OCI-LY3 (cell line): ENCODE results near the gene SELPLG.
A peak's percentile ranks its signal among the peaks of the same experiment; 100 is the strongest.
"Not testable (repeated sequence)": the region's sequence is repeated elsewhere in the genome, so short reads cannot be mapped to it uniquely, and the experiment has no call there.

Experiments
- H2AFZ ChIP-seq: fragments of 200-600, 300-600 bp; shearing (Covaris generic); 2 replicates; pipeline ENCODE4 v1.6.0; 2014; ENCODE audit warnings: antibody characterized with exemption, low read depth, low read length
- H3K27ac ChIP-seq: fragments of 200-600, 300-600 bp; sonication (generic); 2 replicates; pipeline ENCODE4 v1.5.1; 2014; ENCODE audit warnings: mild to moderate bottlenecking, low read length, moderate library complexity, mixed read lengths
- H3K27me3 ChIP-seq: fragments of 200-600, 300-600 bp; sonication (generic); 2 replicates; pipeline ENCODE4 v1.6.1; 2014; ENCODE audit warnings: low read depth, low read length, mixed read lengths
- H3K36me3 ChIP-seq: fragments of 200-600, 300-600 bp; sonication (generic); replicated peaks from 2 replicates; pipeline ENCODE3; 2014; ENCODE audit warnings: low read depth, low read length, mixed read lengths
- H3K4me1 ChIP-seq: fragments of 300-600, 200-600 bp; sonication (generic); 2 replicates; pipeline ENCODE4 v1.6.1; 2014; ENCODE audit warnings: low read length, mixed read lengths
- H3K4me2 ChIP-seq: fragments of 200-600, 300-600 bp; sonication (generic); 2 replicates; pipeline ENCODE4 v1.6.1; 2014; ENCODE audit warnings: low read length, mixed read lengths
- H3K4me3 ChIP-seq: fragments of 300-600, 200-600 bp; sonication (generic); 2 replicates; pipeline ENCODE4 v1.5.1; 2014; ENCODE audit warnings: antibody characterized with exemption, mild to moderate bottlenecking, low read length, moderate library complexity
- H3K79me2 ChIP-seq: fragments of 300-600, 200-600 bp; shearing (Covaris generic); 2 replicates; pipeline ENCODE4 v1.6.1; 2014; ENCODE audit warnings: mild to moderate bottlenecking, low read length, mixed read lengths
- H3K9ac ChIP-seq: fragments of 300-600, 200-600 bp; shearing (Covaris generic); 2 replicates; pipeline ENCODE4 v1.6.0; 2014; ENCODE audit warnings: mild to moderate bottlenecking, low read length, moderate library complexity
- H3K9me3 ChIP-seq: fragments of 200-600, 300-600 bp; shearing (Covaris generic); 2 replicates; pipeline ENCODE4 v1.6.1; 2014; ENCODE audit warnings: low read length, mixed read lengths; ENCODE audit not compliant: insufficient read depth
- H4K20me1 ChIP-seq: fragments of 200-600, 300-600 bp; sonication (generic); 2 replicates; pipeline ENCODE4 v1.6.1; 2016; ENCODE audit warnings: low read length, mixed read lengths; ENCODE audit not compliant: insufficient read depth
- CTCF ChIP-seq: fragments of 200-600, 300-600 bp; sonication (generic); IDR thresholded peaks from 2 replicates; pipeline ENCODE4 v1.5.1; 2014; ENCODE audit warnings: antibody characterized with exemption, low read length, low read depth
- EZH2phosphoT487 ChIP-seq: fragments of 200-600 bp; shearing (Covaris generic); IDR thresholded peaks from 2 replicates; pipeline ENCODE4 v1.6.1; 2018; ENCODE audit warnings: antibody characterized with exemption, mixed run types, low read depth

Gene SELPLG

GRCh38 chr12:108634341-108634751, 652 bp upstream of the SELPLG start:
- peak overlapping the region; percentile 63 for H3K9ac ChIP-seq
- H2AFZ ChIP-seq, result no peak overlapping the region
- H3K4me1 ChIP-seq, result peaks cover 86% of the 10 kb centered on the region

GRCh38 chr12:108633081-108633533, 587 bp downstream of the SELPLG start:
- Histone ChIP-seq H3K4me1 (peaks cover 87% of the 10 kb centered on the region), H3K4me3 (peak overlapping the region; percentile 49), H2AFZ (no peak overlapping the region), H3K9ac (peak overlapping the region; percentile 63), H3K9me3 (no peaks in the 10 kb centered on the region), H3K27ac (peak overlapping the region; percentile 90), H3K79me2 (no peaks in the 10 kb centered on the region), H4K20me1 (no peaks in the 10 kb centered on the region), H3K27me3 (no peaks in the 10 kb centered on the region; the same call in 1 of the 2 replicates), H3K4me2 (peak overlapping the region; percentile 71), H3K36me3 (no peaks in the 10 kb centered on the region)
- TF ChIP-seq CTCF (no peak), EZH2phosphoT487 (no peak)

More at GRCh38 chr12:108634341-108634751, 652 bp upstream of the SELPLG start:
- TF ChIP-seq CTCF (peak; percentile 25), EZH2phosphoT487 (no peak)
- peak overlapping the region; percentile 71 for H3K4me2 ChIP-seq
- no peaks in the 10 kb centered on the region for H3K36me3 ChIP-seq
- H3K9me3 ChIP-seq, result no peaks in the 10 kb centered on the region
- no peaks in the 10 kb centered on the region for H3K79me2 ChIP-seq
- peak overlapping the region; percentile 68 for H3K4me3 ChIP-seq
- H4K20me1 ChIP-seq, result no peaks in the 10 kb centered on the region
- H3K27ac ChIP-seq, result peak overlapping the region; percentile 90
- H3K27me3 ChIP-seq, result peaks cover 3% of the 10 kb centered on the region; the same call in 1 of the 2 replicates

GRCh38 chr12:108631261-108631660, 2.4 kb downstream of the SELPLG start:
- H3K4me3 ChIP-seq, H3K36me3 ChIP-seq, H3K79me2 ChIP-seq, H3K27me3 ChIP-seq, H4K20me1 ChIP-seq, H3K9me3 ChIP-seq, H2AFZ ChIP-seq, H3K27ac ChIP-seq: not testable (repeated sequence)
- peak overlapping the region; percentile 74 for H3K4me2 ChIP-seq
- H3K9ac ChIP-seq, result peak overlapping the region; percentile 52; the same call in 1 of the 2 replicates
- H3K4me1 ChIP-seq, result peaks cover 72% of the 10 kb centered on the region

GRCh38 chr12:108630481-108631207, 3.0 kb downstream of the SELPLG start:
- Histone ChIP-seq H3K9ac (no peak overlapping the region), H3K4me1 (peaks cover 66% of the 10 kb centered on the region), H3K9me3 (no peaks in the 10 kb centered on the region), H3K36me3 (no peaks in the 10 kb centered on the region), H3K27ac (no peak overlapping the region), H4K20me1 (no peaks in the 10 kb centered on the region), H2AFZ (no peak overlapping the region), H3K4me2 (no peak overlapping the region), H3K4me3 (no peak overlapping the region), H3K79me2 (no peaks in the 10 kb centered on the region), H3K27me3 (no peaks in the 10 kb centered on the region; the same call in 1 of the 2 replicates)
- TF ChIP-seq EZH2phosphoT487, result no peak

- Histone ChIP-seq H2AFZ (no peak overlapping the region), H3K79me2 (no peaks in the 10 kb centered on the region), H3K9me3 (no peaks in the 10 kb centered on the region), H3K4me1 (peaks cover 59% of the 10 kb centered on the region), H4K20me1 (no peaks in the 10 kb centered on the region), H3K36me3 (no peaks in the 10 kb centered on the region), H3K4me2 (no peak overlapping the region), H3K27me3 (no peaks in the 10 kb centered on the region; the same call in 1 of the 2 replicates), H3K9ac (no peak overlapping the region), H3K4me3 (no peak overlapping the region), H3K27ac (no peak overlapping the region)
- no peak for TF ChIP-seq CTCF
- TF ChIP-seq EZH2phosphoT487, result no peak
Observed at GRCh38 chr12:108629824-108630476, 3.7 kb downstream of the SELPLG start.
